GM19351 (cell line): Measurements from ENCODE around the gene PGRMC1.
A peak's percentile ranks its signal among the peaks of the same experiment; 100 is the strongest.
"Not testable (repeated sequence)": the region's sequence is repeated elsewhere in the genome, so short reads cannot be mapped to it uniquely, and the experiment has no call there.

Experiments
- ATAC-seq: cut with Tn5 transposase; IDR thresholded peaks from one replicate; pipeline ENCODE4 v1.9.1; 2021; ENCODE audit warnings: mild to moderate bottlenecking, moderate library complexity; ENCODE audit not compliant: unreplicated experiment

PGRMC1 gene

GRCh38 chrX:119231936-119232445 is 4.1 kb upstream of the PGRMC1 start:
- no peak for ATAC-seq

GRCh38 chrX:119235051-119235511 is 1.0 kb upstream of the PGRMC1 start:
- no peak for ATAC-seq

- peak; percentile 20 for ATAC-seq
Observed at GRCh38 chrX:119236623-119237561, 807 bp downstream of the PGRMC1 start.

- ATAC-seq = no peak
Observed at GRCh38 chrX:119237562-119237942, 1.5 kb downstream of the PGRMC1 start.

GRCh38 chrX:119238557-119238956 is 2.5 kb downstream of the PGRMC1 start:
- no peak for ATAC-seq

GRCh38 chrX:119240356-119240755 is 4.3 kb downstream of the PGRMC1 start:
- ATAC-seq = no peak

- ATAC-seq = no peak
Observed at GRCh38 chrX:119247702-119248101, 11.6 kb downstream of the PGRMC1 start.

- no peak for ATAC-seq
Observed at GRCh38 chrX:119249891-119250290, 13.8 kb downstream of the PGRMC1 start.

- no peak for ATAC-seq
Observed at GRCh38 chrX:119251386-119251785, 15.3 kb downstream of the PGRMC1 start.

GRCh38 chrX:119252716-119253115 is 16.6 kb downstream of the PGRMC1 start:
- ATAC-seq = no peak

GRCh38 chrX:119266364-119266995 is 30.4 kb downstream of the PGRMC1 start:
- peak; percentile 66 for ATAC-seq

GRCh38 chrX:119267115-119267514 is 31.0 kb downstream of the PGRMC1 start:
- not testable (repeated sequence) for ATAC-seq

GRCh38 chrX:119272882-119273419 is 36.9 kb downstream of the PGRMC1 start:
- ATAC-seq = no peak

GRCh38 chrX:119273420-119274192 is 37.5 kb downstream of the PGRMC1 start:
- peak; percentile 66 for ATAC-seq

GRCh38 chrX:119282347-119282746 is 46.3 kb downstream of the PGRMC1 start:
- ATAC-seq = not testable (repeated sequence)

GRCh38 chrX:119288890-119289393 is 52.9 kb downstream of the PGRMC1 start:
- ATAC-seq = no peak

GRCh38 chrX:119290476-119290875 is 54.4 kb downstream of the PGRMC1 start:
- no peak for ATAC-seq

GRCh38 chrX:119291246-119291645 is 55.2 kb downstream of the PGRMC1 start:
- ATAC-seq = not testable (repeated sequence)

- ATAC-seq = no peak
Observed at GRCh38 chrX:119292445-119292844, 56.4 kb downstream of the PGRMC1 start.
